HEK293 (cell line): ENCODE results near the gene CXCR4.
A peak's percentile ranks its signal among the peaks of the same experiment; 100 is the strongest.

Experiments used
- CTCF ChIA-PET: fragments of 350-600 bp; formaldehyde crosslinking; extraction: SDS; loops from one replicate; lab custom pipeline; 2021; ENCODE audit warnings: antibody characterized with exemption; lab: Yijun Ruan, JAX
- POLR2A ChIA-PET: fragments of 300-600 bp; formaldehyde crosslinking; extraction: SDS; loops from one replicate; lab custom pipeline; 2020; ENCODE audit warnings: antibody characterized with exemption, inconsistent platforms; lab: Yijun Ruan, JAX
- H3K27ac ChIP-seq: fragments of 200-500 bp; sonication (Bioruptor generic); 2 replicates; pipeline ENCODE4 v1.5.1; 2014; ENCODE audit warnings: low read depth, low read length, control low read depth, inconsistent platforms; ENCODE audit errors: extremely low read depth
- H3K36me3 ChIP-seq, 2 experiments: fragments of 200-500 bp in 1 of 2; sonication (Bioruptor generic) in 1 of 2; 1 replicate in 1 of 2; 2 replicates in 1 of 2; pipeline ENCODE4 v1.5.1; 2014 to 2017; ENCODE audit warnings: inconsistent platforms in 2 of 2, low read length in 2 of 2; ENCODE audit not compliant: control insufficient read depth in 2 of 2, insufficient read depth in 1 of 2
- H3K4me1 ChIP-seq: fragments of 200-500 bp; sonication (Bioruptor generic); 2 replicates; pipeline ENCODE4 v1.5.1; 2014; ENCODE audit warnings: mild to moderate bottlenecking, low read length, inconsistent platforms; ENCODE audit not compliant: control insufficient read depth, insufficient read depth
- H3K4me3 ChIP-seq: 2 replicates; pipeline ENCODE4 v1.5.1; 2011; ENCODE audit warnings: low read depth, mild to moderate bottlenecking, control low read depth, low read length, moderate library complexity
- H3K9me3 ChIP-seq: fragments of 200-500 bp; sonication (Bioruptor generic); 2 replicates; pipeline ENCODE4 v1.5.1; 2014; ENCODE audit warnings: low read depth, low read length, inconsistent platforms; ENCODE audit not compliant: control insufficient read depth, insufficient read depth
- FEZF1 ChIP-seq: fragments of 450-650 bp; formaldehyde crosslinking; IDR thresholded peaks from 2 replicates; pipeline ENCODE4 v1.5.1; 2016; ENCODE audit warnings: missing biosample characterization, missing genetic modification characterization
- GFI1B ChIP-seq: fragments of 450-650 bp; formaldehyde crosslinking; IDR thresholded peaks from 2 replicates; pipeline ENCODE4 v1.5.1; 2016; ENCODE audit warnings: missing biosample characterization, missing genetic modification characterization
- GLI4 ChIP-seq: fragments of 450-650 bp; formaldehyde crosslinking; IDR thresholded peaks from 2 replicates; pipeline ENCODE4 v1.5.1; 2016; ENCODE audit warnings: missing biosample characterization, missing genetic modification characterization
- GLIS1 ChIP-seq: fragments of 450-650 bp; formaldehyde crosslinking; IDR thresholded peaks from 2 replicates; pipeline ENCODE4 v1.5.1; 2016; ENCODE audit warnings: missing biosample characterization, missing genetic modification characterization
- KLF8 ChIP-seq: fragments of 450-650 bp; formaldehyde crosslinking; IDR thresholded peaks from 2 replicates; pipeline ENCODE4 v1.5.1; 2016; ENCODE audit warnings: missing biosample characterization, missing genetic modification characterization
- SALL2 ChIP-seq: fragments of 450-650 bp; formaldehyde crosslinking; IDR thresholded peaks from 2 replicates; pipeline ENCODE4 v1.5.0; 2017; ENCODE audit warnings: missing biosample characterization, mild to moderate bottlenecking, missing genetic modification characterization, borderline replicate concordance
- YY1 ChIP-seq: fragments of 450-650 bp; formaldehyde crosslinking; IDR thresholded peaks from 2 replicates; pipeline ENCODE4 v1.5.1; 2018; ENCODE audit warnings: missing biosample characterization, missing genetic modification characterization
- ZBTB48 ChIP-seq: fragments of 450-650 bp; formaldehyde crosslinking; IDR thresholded peaks from 2 replicates; pipeline ENCODE4 v1.5.1; 2016; ENCODE audit warnings: missing biosample characterization, missing genetic modification characterization
- ZEB2 ChIP-seq: fragments of 450-650 bp; formaldehyde crosslinking; IDR thresholded peaks from 2 replicates; pipeline ENCODE4 v1.5.1; 2016; ENCODE audit warnings: missing biosample characterization, missing genetic modification characterization
- ZNF133 ChIP-seq: fragments of 450-650 bp; formaldehyde crosslinking; IDR thresholded peaks from 2 replicates; pipeline ENCODE4 v1.5.1; 2016; ENCODE audit warnings: missing biosample characterization, missing genetic modification characterization
- ZNF211 ChIP-seq: fragments of 450-650 bp; formaldehyde crosslinking; IDR thresholded peaks from 2 replicates; pipeline ENCODE4 v1.5.1; 2016; ENCODE audit warnings: low read depth, missing biosample characterization, missing genetic modification characterization
- ZNF239 ChIP-seq: fragments of 450-650 bp; formaldehyde crosslinking; IDR thresholded peaks from 2 replicates; pipeline ENCODE4 v1.5.1; 2016; ENCODE audit warnings: missing biosample characterization, missing genetic modification characterization
- ZNF280D ChIP-seq: fragments of 450-650 bp; formaldehyde crosslinking; IDR thresholded peaks from 2 replicates; pipeline ENCODE4 v1.5.1; 2016; ENCODE audit warnings: missing biosample characterization, missing genetic modification characterization
- ZNF292 ChIP-seq: fragments of 450-650 bp; formaldehyde crosslinking; IDR thresholded peaks from 2 replicates; pipeline ENCODE4 v1.5.1; 2016; ENCODE audit warnings: low read depth, missing biosample characterization, missing genetic modification characterization, borderline replicate concordance
- ZNF391 ChIP-seq: fragments of 450-650 bp; formaldehyde crosslinking; IDR thresholded peaks from 2 replicates; pipeline ENCODE4 v1.5.1; 2016; ENCODE audit warnings: low read depth, missing biosample characterization, missing genetic modification characterization, borderline replicate concordance
- ZNF488 ChIP-seq: fragments of 450-650 bp; formaldehyde crosslinking; IDR thresholded peaks from 2 replicates; pipeline ENCODE4 v1.5.1; 2016; ENCODE audit warnings: missing biosample characterization, missing genetic modification characterization
- ZNF555 ChIP-seq: fragments of 450-650 bp; formaldehyde crosslinking; conservative IDR thresholded peaks from 2 replicates; pipeline ENCODE4 v1.5.1; 2017; ENCODE audit warnings: missing biosample characterization, mild to moderate bottlenecking, missing genetic modification characterization, inconsistent platforms
- ZNF558 ChIP-seq: fragments of 450-650 bp; formaldehyde crosslinking; IDR thresholded peaks from 2 replicates; pipeline ENCODE4 v1.5.1; 2016; ENCODE audit warnings: missing biosample characterization, missing genetic modification characterization
- ZNF561 ChIP-seq: fragments of 450-650 bp; IDR thresholded peaks from 2 replicates; pipeline ENCODE4 v1.5.1; 2018; ENCODE audit warnings: missing biosample characterization, missing genetic modification characterization, borderline replicate concordance
- ZNF585B ChIP-seq: fragments of 450-650 bp; formaldehyde crosslinking; IDR thresholded peaks from 2 replicates; pipeline ENCODE4 v1.5.1; 2016; ENCODE audit warnings: missing biosample characterization, missing genetic modification characterization
- ZNF639 ChIP-seq: fragments of 450-650 bp; formaldehyde crosslinking; IDR thresholded peaks from 2 replicates; pipeline ENCODE4 v1.5.1; 2016; ENCODE audit warnings: missing biosample characterization, missing genetic modification characterization
- ZNF692 ChIP-seq: fragments of 450-650 bp; formaldehyde crosslinking; IDR thresholded peaks from 2 replicates; pipeline ENCODE4 v1.5.1; 2016; ENCODE audit warnings: missing biosample characterization, missing genetic modification characterization
- ZNF791 ChIP-seq: fragments of 450-650 bp; formaldehyde crosslinking; IDR thresholded peaks from 2 replicates; pipeline ENCODE4 v1.5.1; 2016; ENCODE audit warnings: missing biosample characterization, missing genetic modification characterization
- ZSCAN5A ChIP-seq: fragments of 450-650 bp; formaldehyde crosslinking; IDR thresholded peaks from 2 replicates; pipeline ENCODE4 v1.5.1; 2016; ENCODE audit warnings: missing biosample characterization, missing genetic modification characterization

The CXCR4 gene

GRCh38 chr2:136135462-136135861 is 17.5 kb upstream of the CXCR4 start:
- no peak overlapping the region for H3K4me3 ChIP-seq
- no peak overlapping the region for H3K27ac ChIP-seq
- peaks cover 14% of the 10 kb centered on the region for H3K4me1 ChIP-seq
- CTCF ChIA-PET, result interaction anchor here (0.5 to 0.7 kb wide), 3 partner anchors 17 to 268 kb away, joined by 3 read pairs; no protein-coding TSS in a partner anchor
- peak; percentile 67 for TF ChIP-seq ZNF211 (tag by site-specific recombination)
- no peak for TF ChIP-seq ZNF133 (tag by site-specific recombination)
- TF ChIP-seq ZNF555 (tag by site-specific recombination), result no peak
- TF ChIP-seq KLF8 (tag by site-specific recombination), result no peak
- TF ChIP-seq ZNF391 (tag by site-specific recombination), result no peak
- no peak for TF ChIP-seq SALL2 (tag by site-specific recombination)
- TF ChIP-seq ZNF280D (tag by site-specific recombination), result no peak
- TF ChIP-seq ZNF585B (tag by site-specific recombination), result no peak
- no peak for TF ChIP-seq GLIS1 (tag by site-specific recombination)
- POLR2A ChIA-PET, result no interaction called here
- no peaks in the 10 kb centered on the region for H3K9me3 ChIP-seq
- no peaks in the 10 kb centered on the region for H3K36me3 ChIP-seq

- Histone ChIP-seq H3K4me1 (peaks cover 14% of the 10 kb centered on the region), H3K36me3 (no peaks in the 10 kb centered on the region), H3K4me3 (no peak overlapping the region), H3K27ac (no peak overlapping the region), H3K9me3 (no peaks in the 10 kb centered on the region)
- CTCF ChIA-PET, result no interaction called here
- TF ChIP-seq ZBTB48 (tag by site-specific recombination) (no peak), ZNF692 (tag by site-specific recombination) (no peak), ZNF639 (tag by site-specific recombination) (no peak), ZEB2 (no peak), FEZF1 (tag by site-specific recombination) (no peak), GLI4 (tag by site-specific recombination) (no peak), GFI1B (no peak), ZNF558 (tag by site-specific recombination) (no peak), GLIS1 (tag by site-specific recombination) (no peak), ZNF561 (no peak), ZNF292 (tag by site-specific recombination) (no peak), ZNF791 (tag by site-specific recombination) (no peak), SALL2 (tag by site-specific recombination) (no peak), ZNF239 (tag by site-specific recombination) (no peak), ZSCAN5A (tag by site-specific recombination) (no peak), YY1 (tag by site-specific recombination) (no peak), ZNF488 (tag by site-specific recombination) (no peak)
- POLR2A ChIA-PET, result no interaction called here
Observed at GRCh38 chr2:136134126-136134525, 16.2 kb upstream of the CXCR4 start.
